PFSK-1 (cell line): ENCODE measurements around the gene ADGRG3.

ENCODE experiments used
- POLR2AphosphoS5 ChIP-seq: IDR thresholded peaks from 2 replicates; pipeline ENCODE4 v1.6.1; 2012; ENCODE audit warnings: low read depth, mild to moderate bottlenecking, control low read depth, low read length, moderate library complexity
- SIN3A ChIP-seq: IDR thresholded peaks from 2 replicates; pipeline ENCODE4 v1.6.1; 2012; ENCODE audit warnings: mild to moderate bottlenecking, low read length, moderate library complexity, borderline replicate concordance; ENCODE audit not compliant: insufficient read depth

GRCh38 chr16:57682809-57683635, 14.9 kb downstream of the ADGRG3 start:
- TF ChIP-seq POLR2AphosphoS5 (no peak), SIN3A (no peak)
